GM19238 (cell line): ENCODE data around the gene PTPRN2.
"Not testable (repeated sequence)": the region's sequence is repeated elsewhere in the genome, so short reads cannot be mapped to it uniquely, and the experiment has no call there.

Experiments used
- DNase-seq: peaks from one replicate; pipeline ENCODE4 v3.0.0; 2011; ENCODE audit warnings: low spot score; ENCODE audit not compliant: insufficient read length

Gene PTPRN2

DNA sequence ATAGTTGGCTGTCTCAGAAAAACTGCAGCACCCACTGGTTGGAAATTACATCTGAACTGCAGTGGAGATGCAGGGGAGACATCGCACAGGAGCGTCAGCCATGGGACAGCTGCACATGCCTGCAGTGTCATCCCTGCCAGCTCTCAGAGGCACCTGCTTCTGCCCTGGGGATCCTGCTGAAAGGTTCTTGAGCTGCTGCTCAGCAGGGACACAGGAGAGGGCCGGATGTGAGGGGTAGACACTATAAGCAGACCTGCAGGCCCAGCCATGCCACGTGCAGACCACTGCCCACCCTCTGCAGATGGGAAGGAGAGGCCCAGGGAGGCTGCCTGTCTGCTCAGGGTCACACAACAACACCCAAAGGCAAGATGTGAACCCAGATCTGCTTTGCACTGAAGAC is 649.4 kb downstream of the PTPRN2 start:
- DNase-seq, result no peak

DNA sequence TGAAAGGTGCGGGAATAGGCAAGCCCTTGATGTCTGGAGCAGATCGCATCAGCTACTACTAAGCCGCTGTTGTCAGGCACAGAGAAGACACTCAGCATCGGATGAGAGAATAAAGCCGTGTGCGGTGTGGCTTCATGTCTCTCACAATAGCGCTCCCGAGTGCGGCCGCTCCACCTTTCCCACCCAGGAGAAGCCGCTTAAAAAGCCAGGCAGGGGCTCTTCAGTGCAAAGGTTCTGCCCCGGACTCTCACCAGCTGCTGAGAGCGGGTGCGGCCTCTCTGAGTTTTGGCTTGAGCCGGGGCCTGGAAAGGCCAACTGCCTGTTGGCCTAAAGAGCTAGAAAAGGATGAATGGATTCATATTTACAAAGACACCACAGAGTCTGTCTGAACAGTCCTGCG is 650.2 kb downstream of the PTPRN2 start:
- no peak for DNase-seq

DNA sequence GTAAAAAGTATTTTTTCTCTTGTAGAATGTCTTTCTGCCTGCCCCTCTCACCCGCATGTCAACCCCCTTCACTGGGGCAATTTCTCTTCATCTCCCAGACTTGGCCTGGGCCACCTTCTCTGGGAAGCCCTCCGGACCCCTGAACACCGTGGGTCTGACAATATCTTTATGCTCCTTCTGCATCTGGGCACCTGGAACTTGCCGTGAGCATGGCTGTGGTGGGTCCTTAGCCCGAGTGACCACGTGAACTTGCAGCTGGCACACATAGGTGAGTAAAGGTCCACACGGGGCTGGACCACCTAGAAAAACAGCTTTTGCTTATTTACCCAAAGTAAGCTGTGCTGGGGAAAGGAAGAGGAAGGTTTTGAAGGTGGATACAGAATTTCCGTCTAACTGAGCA is 650.6 kb downstream of the PTPRN2 start:
- no peak for DNase-seq

DNA sequence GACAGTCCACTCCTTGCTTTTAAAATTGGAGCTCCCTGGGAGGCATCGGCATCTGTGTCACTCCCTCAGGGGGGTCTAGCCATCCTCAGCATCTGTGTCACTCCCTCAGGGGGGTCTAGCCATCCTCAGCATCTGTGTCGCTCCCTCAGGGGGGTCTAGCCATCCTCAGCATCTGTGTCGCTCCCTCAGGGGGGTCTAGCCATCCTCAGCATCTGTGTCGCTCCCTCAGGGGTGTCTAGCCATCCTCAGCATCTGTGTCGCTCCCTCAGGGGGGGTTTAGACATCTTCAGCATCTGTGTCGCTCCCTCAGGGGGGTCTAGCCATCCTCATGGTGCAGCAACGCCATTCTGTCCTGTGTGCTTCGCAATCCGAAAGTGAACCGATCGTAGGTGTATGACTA is 651.9 kb downstream of the PTPRN2 start:
- DNase-seq, result not testable (repeated sequence)

DNA sequence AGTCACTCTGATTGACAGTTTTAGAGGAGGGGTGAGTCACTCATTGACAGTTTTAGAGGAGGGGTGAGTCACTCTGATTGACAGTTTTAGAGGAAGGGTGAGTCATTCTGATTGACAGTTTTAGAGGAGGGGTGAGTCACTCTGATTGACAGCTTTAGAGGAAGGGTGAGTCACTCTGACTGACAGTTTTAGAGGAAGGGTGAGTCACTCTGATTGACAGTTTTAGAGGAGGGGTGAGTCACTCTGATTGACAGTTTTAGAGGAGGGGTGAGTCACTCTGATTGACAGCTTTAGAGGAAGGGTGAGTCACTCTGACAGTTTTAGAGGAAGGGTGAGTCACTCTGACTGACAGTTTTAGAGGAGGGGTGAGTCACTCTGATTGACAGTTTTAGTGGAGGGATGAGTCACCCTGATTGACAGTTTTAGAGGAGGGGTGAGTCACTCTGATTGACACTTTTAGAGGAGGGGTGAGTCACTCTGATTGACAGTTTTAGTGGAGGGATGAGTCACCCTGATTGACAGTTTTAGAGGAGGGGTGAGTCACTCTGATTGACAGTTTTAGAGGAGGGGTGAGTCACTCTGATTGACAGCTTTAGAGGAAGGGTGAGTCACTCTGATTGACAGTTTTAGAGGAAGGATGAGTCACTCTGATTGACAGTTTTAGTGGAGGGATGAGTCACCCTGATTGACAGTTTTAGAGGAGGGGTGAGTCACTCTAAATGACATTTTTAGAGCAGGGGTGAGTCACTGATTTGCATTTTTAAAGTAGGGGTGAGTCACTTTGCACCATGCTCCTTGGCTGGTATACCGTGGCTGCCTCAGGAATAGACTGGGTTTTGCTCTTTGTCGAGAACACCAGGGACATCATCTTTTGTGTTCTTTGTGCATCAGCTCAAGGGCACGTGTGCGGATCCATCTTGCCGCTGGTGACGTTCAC is 654.1 kb downstream of the PTPRN2 start:
- not testable (repeated sequence) for DNase-seq

DNA sequence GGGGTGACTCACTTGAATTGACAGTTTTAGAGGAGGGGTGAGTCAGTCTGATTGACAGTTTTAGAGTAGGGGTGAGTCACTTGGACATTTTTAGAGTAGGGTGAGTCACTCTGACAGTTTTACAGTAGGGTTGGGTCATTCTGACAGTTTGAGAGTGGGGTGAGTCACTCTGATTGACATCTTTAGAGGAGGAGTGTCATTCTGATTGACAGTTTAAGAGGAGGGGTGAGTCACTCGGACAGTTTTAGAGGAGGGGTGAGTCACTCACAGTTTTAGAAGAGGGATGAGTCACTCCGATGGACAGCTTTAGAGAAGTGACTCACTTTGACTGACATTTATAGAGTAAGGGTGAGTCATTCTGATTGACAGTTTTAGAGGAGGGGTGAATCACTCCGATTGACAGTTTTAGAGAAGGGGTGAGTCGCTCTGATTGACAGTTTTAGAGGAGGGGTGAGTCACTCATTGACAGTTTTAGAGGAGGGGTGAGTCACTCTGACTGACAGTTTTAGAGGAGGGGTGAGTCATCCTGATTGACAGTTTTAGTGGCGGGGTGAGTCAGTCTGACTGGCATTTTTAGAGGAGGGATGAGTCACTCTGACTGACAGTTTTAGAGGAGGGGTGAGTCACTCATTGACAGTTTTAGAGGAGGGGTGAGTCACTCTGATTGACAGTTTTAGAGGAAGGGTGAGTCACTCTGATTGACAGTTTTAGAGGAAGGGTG is 655.0 kb downstream of the PTPRN2 start:
- DNase-seq, result no peak

DNA sequence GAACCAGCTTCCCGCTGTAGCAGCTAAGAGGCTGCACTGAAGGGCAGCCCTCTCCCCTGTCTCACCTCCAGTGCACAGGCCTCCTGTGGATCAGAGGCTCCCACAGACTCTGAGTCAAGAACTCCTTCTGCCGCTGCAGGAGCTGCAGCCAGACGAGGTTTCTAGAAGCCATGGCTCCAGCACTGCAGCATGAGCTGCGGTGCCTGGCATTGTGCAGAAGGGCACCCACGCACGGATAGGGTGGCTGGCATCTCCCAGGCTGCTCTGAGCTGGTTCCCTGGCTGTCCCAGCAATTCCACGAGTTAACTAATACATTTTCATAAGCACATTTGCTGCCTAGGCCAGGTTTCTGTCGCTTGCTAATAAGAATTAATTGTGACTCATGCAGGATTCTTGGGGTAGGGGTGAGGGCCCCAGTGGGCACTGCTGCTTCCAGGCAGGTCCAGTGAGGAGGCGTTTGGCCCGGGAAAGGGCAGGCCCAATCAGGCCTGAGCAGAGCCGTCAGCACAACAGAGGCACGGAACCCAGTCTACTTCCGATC is 656.6 kb downstream of the PTPRN2 start:
- DNase-seq, result no peak

DNA sequence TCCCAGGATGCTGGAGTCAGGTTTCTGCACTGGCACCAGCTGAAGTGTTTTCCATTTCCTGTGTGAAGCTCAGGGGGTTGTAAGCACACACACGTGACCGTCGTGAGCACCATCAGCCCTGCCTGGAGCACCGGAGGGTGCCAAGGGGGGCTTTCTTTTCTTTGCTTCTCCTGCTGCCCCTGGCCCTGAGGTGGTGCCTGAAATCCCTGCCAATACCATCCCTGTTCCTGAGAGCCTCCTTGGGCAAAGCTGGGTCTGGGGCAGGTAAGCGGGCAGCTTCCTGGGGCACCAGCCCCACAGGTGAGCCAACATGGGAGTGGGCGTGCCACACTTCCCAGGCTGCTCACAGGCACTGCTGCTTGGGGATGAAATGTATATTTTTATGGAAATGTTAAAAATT is 657.2 kb downstream of the PTPRN2 start:
- no peak for DNase-seq

DNA sequence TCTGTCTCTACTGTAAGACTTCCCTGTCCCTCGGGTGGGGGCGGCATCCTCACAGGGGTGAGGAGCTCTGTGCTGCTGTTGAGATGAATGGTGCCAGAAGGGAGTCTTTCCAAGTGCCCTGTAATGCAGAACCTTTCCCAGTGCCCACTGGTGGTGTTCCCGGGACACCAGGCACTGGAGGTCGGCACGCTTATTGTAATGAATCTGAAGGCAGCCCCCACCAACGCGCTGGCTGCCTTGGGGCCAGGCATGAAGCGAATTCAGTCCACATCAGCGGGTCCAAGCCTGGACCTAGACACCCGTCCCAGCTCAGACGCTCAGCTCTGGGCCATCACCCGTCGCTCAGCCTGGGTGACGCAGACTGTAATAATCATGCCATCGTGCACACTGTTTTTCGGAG is 658.0 kb downstream of the PTPRN2 start:
- DNase-seq, result no peak

DNA sequence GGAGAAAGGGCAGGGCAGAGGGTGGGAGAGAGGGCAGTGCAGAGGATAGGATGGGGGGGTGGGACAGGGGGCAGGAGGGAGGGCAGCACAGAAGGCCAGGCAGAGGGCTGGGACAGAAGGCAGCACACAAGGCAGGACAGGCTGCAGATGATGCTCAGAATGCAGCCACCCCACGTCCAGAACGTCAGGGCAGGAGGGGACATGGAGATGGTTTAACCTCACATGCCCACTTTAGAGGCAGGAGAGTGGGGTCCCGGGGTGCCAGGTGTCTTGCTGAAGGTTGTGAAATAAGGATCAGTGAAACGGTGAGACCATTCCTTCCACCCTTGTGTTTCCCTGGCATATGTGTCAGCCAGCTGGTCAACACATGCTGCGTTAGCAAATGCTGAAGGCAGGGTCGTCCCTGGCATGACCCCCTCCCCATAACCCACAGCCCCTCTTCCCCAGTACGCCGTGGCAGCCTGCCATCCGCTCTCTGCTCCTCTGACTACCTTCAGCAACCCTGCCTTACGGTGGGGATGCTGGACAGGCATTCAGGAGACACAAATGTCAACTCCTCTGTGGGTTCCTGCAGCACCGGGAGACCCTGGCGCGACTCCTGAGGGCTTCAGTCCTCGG is 658.7 kb downstream of the PTPRN2 start:
- no peak for DNase-seq

DNA sequence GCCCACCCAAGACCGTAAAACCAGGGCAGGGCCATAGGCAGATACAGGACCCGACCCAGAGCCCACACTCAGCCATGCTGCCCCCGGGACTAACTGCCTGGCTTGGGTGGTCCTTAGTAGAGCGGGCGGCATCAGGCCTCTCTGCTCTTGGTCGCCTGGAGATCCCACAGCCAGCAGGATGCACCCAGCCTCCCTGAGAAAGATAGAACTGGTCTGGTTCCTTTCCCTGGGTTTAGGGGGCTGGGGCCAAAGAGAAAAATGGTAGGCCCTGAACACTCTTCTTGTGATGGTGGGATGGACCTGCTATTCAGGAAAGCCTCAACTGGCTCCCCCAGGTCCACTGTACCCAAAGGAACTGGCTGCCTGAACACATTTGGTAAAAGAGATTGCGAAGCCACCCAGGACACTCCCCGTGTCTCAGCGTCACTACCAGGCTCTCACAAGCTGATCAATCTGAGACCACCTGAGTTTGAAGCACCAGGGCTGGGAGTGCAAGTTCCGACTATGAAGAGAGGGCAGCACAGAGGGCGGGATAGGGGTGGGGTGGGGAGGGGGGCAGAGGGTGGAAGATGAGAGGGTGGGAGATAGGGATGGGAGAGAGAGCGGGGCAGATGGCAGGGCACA is 659.3 kb downstream of the PTPRN2 start:
- DNase-seq, result no peak

DNA sequence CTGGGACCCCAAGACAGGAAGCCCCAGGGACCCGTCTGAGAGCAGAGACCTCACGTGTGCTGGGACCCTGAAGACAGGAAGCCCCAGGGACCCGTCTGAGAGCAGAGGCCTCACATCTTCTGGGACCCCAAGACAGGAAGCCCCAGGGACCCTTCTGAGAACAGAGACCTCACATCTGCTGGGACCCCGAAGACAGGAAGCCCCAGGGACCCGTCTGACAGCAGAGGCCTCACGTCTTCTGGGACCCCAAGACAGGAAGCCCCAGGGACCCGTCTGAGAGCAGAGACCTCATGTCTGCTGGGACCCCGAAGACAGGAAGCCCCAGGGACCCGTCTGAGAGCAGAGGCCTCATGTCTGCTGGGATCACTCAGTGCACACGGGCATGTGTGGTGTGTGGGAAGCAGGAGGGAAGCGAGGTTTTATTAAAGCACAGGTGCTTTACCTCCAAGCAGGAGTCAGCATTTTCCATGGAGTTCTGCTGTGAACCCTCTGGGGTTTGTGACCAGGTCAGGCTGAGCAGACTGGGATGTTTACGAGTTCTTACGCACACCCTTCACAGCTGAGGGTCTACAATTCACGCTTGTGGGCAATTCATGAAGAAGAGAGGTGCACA is 660.2 kb downstream of the PTPRN2 start:
- no peak for DNase-seq

DNA sequence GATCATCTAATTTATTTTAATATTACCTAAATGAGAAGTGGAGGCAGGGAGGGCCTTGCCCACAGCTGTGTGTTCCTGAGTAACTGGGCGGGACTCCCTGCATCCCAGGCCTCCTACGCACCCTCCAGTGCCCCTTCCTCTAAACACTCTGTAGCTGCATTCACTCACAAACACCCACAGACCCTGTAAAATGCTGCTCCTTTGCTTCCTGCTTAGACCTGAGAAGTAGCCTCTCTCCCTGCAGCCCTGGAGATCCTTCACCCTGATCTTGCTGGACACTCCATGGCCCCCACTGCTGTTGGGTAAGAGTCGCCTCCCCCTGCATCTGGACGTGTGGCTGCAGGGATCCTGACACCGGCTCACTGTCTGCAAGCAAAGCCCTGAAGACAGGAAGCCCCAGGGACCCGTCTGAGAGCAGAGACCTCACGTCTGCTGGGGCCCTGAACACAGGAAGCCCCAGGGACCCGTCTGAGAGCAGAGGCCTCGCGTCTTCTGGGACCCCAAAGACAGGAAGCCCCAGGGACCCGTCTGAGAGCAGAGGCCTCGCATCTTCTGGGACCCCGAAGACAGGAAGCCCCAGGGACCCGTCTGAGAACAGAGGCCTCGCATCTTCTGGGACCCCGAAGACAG is 661.0 kb downstream of the PTPRN2 start:
- no peak for DNase-seq

DNA sequence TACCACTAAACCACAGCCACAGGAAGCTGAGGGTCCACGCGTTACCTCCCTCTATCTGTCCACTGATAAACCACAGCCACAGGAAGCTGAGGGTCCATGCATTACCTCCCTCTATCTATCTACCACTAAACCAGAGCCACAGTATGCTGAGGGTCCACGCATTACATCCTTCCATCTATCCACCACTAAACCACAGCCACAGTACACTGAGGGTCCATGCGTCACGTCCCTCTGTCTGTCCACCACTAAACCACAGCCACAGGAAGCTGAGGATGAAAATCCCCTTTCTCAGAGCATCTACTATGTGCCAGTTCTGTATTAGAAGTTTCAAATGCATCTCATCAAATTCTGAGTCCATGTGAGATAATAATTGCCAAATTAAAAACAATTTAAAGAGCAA is 661.5 kb downstream of the PTPRN2 start:
- no peak for DNase-seq

DNA sequence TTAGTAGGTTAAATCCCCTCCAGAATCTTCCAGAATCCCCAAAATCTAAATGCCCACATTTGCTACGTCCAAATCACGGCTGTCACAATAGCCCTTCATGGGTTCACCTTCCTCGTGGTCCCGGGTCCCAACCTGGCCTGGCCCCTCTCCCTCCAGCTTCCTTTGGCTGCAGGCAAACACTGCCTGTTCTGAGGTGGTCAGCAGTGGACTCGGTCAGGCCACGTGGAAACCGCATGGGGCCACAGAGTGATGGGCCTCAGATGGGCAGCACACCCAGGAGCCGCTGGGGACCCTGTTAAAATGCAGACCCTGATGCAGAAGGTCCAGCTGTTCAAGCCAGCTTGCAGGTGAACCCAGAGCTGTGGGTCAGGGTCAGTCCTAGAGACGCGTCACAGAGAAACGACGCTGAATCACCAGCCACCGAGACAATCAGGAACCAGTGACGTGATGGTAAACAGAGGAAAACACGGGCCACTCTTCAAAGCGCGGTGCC is 662.2 kb downstream of the PTPRN2 start:
- DNase-seq, result no peak

DNA sequence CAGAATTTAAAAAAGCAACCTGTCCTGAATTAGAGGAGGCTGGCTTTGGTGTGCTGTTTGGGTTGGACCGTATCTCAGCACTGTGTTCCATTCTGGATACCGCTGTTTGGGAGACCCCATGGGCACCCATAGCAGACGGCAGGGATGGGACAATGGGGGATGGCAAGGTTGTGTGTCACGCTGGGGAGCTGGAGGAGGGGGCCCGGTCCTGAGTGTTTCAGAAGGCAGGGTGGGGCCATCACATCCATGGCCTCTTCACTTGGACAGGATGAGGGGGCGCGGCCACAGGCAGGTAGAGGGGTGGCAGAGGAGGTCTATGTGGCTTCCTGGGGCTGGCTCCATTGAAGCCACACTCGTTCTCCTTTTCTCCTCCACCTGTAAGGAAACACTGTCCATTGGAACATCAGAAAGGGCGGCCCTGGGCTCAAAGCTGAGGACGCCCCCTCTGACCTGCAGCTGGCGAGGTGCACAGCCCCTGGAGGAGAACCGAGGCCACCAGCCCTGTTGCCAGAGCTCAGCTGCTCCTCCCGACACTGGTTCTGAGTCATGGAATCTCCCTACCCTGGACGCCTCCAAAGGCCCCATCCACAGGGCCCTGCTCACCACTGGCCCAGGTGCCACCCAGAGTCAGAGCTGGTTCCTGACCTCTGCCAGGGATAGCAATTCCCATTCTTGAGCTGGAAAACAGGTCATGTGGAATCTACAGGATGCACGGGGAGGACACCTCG is 663.6 kb downstream of the PTPRN2 start:
- no peak for DNase-seq

DNA sequence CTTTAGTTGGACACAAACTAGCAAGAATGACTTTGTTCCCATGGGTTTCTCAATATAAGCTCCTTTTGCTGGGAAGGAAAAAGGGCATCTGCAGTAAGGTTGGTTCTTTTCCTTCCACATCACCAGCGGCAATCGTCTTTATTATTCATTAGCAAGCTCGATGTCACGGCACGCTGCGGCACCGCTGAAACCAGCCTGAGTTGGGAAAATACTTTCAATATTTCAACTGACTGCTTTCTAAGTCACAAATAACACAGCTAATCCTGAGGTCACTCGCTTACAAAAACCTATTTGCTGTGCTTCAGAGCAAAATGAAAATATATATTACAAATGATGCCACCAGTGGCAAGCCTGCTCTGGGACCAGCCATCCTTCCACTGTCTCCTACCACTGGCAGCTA is 665.0 kb downstream of the PTPRN2 start:
- no peak for DNase-seq

DNA sequence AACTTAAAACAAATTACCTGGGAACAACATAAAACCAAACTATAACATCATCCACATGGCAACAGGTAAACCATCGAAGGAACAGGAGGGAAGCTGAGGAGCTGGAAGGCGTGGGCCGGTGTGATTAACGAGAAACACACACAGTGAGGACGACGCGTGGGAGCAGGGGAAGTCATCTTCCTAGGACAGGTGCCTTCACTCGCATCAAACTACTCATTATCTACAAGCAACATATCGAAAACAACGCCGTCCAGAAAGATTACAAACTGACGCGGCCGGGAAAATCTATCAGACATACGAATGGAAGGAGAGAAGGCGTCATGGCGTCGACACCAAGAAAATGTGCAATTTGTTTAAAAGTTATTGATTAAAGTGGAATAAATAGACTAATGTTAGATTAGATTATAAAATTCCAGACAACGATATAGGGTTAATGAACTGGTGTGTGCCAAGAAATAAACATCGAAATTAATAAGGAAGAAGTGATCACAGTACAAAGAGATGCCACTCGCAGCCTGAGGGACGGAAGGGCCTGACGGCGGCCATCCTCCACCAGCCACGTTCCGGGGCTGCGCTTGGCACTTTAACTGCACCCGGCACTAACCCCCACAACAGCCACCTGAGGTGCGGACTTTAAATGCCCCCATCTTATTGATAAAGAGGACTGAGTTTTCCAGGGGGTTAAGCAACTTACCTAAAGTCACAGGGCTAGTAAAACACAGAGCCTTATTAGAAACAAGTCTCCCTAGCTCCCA is 669.1 kb downstream of the PTPRN2 start:
- no peak for DNase-seq
